ENCODE data around the gene SLC13A1.

The SLC13A1 gene

GRCh38 chr7:123229426-123229825, 29.7 kb upstream of the SLC13A1 start:
- no peak for TF ChIP-seq CTCF (IDR thresholded peaks at IDR 0.05)

GRCh38 chr7:123220396-123220795, 20.6 kb upstream of the SLC13A1 start:
- TF ChIP-seq CTCF (IDR thresholded peaks at IDR 0.05): no peak

GRCh38 chr7:123218866-123219265, 19.1 kb upstream of the SLC13A1 start:
- TF ChIP-seq CTCF (IDR thresholded peaks at IDR 0.05): no peak

GRCh38 chr7:123216825-123217224, 17.1 kb upstream of the SLC13A1 start:
- TF ChIP-seq CTCF (IDR thresholded peaks at IDR 0.05): no peak

GRCh38 chr7:123215350-123215749, 15.6 kb upstream of the SLC13A1 start:
- no peak for TF ChIP-seq CTCF (IDR thresholded peaks at IDR 0.05)

- TF ChIP-seq CTCF (IDR thresholded peaks at IDR 0.05): no peak
These were observed 11.8 kb upstream of the SLC13A1 start for GRCh38 chr7:123211545-123211944.

- TF ChIP-seq CTCF (IDR thresholded peaks at IDR 0.05): no peak
These were observed 11.2 kb upstream of the SLC13A1 start for GRCh38 chr7:123210986-123211385.

- no peak for TF ChIP-seq CTCF (IDR thresholded peaks at IDR 0.05)
These were observed 10.0 kb upstream of the SLC13A1 start for GRCh38 chr7:123209786-123210185.

Data from LNCAP (cell line).